Measurements from ENCODE around the gene TNPO1. TPM values are rescaled to one million over a fixed set of nuclear protein-coding genes. Genes with fewer than 3 reads are reported as not detected.

The TNPO1 gene
- total and polyA plus RNA-seq, 2 experiments from 2014 or later = 98.9 to 167 TPM

GRCh38 chr5:72854419-72854818 lies 38.0 kb downstream of the TNPO1 start:
- peaks cover 66% of the 10 kb centered on the region for H3K36me3 ChIP-seq (ENCODE audit: low read depth)
- peak; percentile 45 for DNase-seq
- 0 out of 2 replicates have a peak overlapping the region, but pooled peaks have one; percentile 1 for H3K27ac ChIP-seq
- in situ Hi-C loops (cut with MboI) = no loop called here
- H3F3A ChIP-seq (ENCODE audit: insufficient read depth) = peaks cover 10% of the 10 kb centered on the region; the same call in 1 of the 2 replicates
- no peak overlapping the region for H2AFZ ChIP-seq
- H3K4me1 ChIP-seq (ENCODE audit: insufficient read depth) = peaks cover 43% of the 10 kb centered on the region
- no peak overlapping the region for H3K9ac ChIP-seq
- H3K4me3 ChIP-seq = no peak overlapping the region
- H4K20me1 ChIP-seq (ENCODE audit: insufficient read depth) = peaks cover 15% of the 10 kb centered on the region; the same call in 1 of the 2 replicates
- TF ChIP-seq EZH2 (IDR thresholded peaks at IDR 0.05; ENCODE audit: insufficient read depth, poor library complexity, severe bottlenecking) = no peak
- no peak for TF ChIP-seq EZH2phosphoT487 (IDR thresholded peaks at IDR 0.05; ENCODE audit: insufficient read depth, low read depth)
- 57 to 61% methylated on average over 3 of the region's 3 CpGs for WGBS, 2 experiments (ENCODE audit: low coverage in 1 of 2, low lambda C conversion rate in 2 of 2, missing lambda C conversion rate in 2 of 2)
- H3K27me3 ChIP-seq (replicated peaks; ENCODE audit: insufficient read depth) = no peaks in the 10 kb centered on the region
- H3K4me2 ChIP-seq (ENCODE audit: unreplicated experiment) = no peak overlapping the region
- no peaks in the 10 kb centered on the region for H3K9me2 ChIP-seq (ENCODE audit: insufficient read depth)
- H3K79me2 ChIP-seq (ENCODE audit: insufficient read depth) = peaks cover 100% of the 10 kb centered on the region
- no peaks in the 10 kb centered on the region for H3K9me3 ChIP-seq (ENCODE audit: low read depth)

GRCh38 chr5:72855821-72856220 lies 39.4 kb downstream of the TNPO1 start:
- Histone ChIP-seq H3K4me1 (ENCODE audit: insufficient read depth) (peaks cover 42% of the 10 kb centered on the region), H3K36me3 (ENCODE audit: low read depth) (peaks cover 77% of the 10 kb centered on the region), H3K27me3 (replicated peaks; ENCODE audit: insufficient read depth) (no peaks in the 10 kb centered on the region), H2AFZ (no peak overlapping the region), H4K20me1 (ENCODE audit: insufficient read depth) (0 out of 2 replicates have a peak, but pooled peaks cover 8% of the 10 kb centered on the region), H3K9me2 (ENCODE audit: insufficient read depth) (no peaks in the 10 kb centered on the region), H3K4me2 (ENCODE audit: unreplicated experiment) (no peak overlapping the region), H3K4me3 (no peak overlapping the region), H3K79me2 (ENCODE audit: insufficient read depth) (peaks cover 100% of the 10 kb centered on the region), H3K9ac (no peak overlapping the region), H3K9me3 (ENCODE audit: low read depth) (no peaks in the 10 kb centered on the region), H3F3A (ENCODE audit: insufficient read depth) (peaks cover 20% of the 10 kb centered on the region), H3K27ac (peak overlapping the region; percentile 28; the same call in 1 of the 2 replicates)
- TF ChIP-seq EZH2 (IDR thresholded peaks at IDR 0.05; ENCODE audit: insufficient read depth, poor library complexity, severe bottlenecking) = no peak
- TF ChIP-seq EZH2phosphoT487 (IDR thresholded peaks at IDR 0.05; ENCODE audit: insufficient read depth, low read depth) = no peak
- DNase-seq = peak; percentile 39
- in situ Hi-C loops (cut with MboI) = no loop called here
- WGBS, 2 experiments (ENCODE audit: low coverage in 1 of 2, low lambda C conversion rate in 2 of 2, missing lambda C conversion rate in 2 of 2) = 85 to 87% methylated on average over 2 of the region's 2 CpGs

- peaks cover 20% of the 10 kb centered on the region for H3F3A ChIP-seq (ENCODE audit: insufficient read depth)
- no peak overlapping the region for H2AFZ ChIP-seq
- no peak overlapping the region for H3K4me3 ChIP-seq
- WGBS, 2 experiments (ENCODE audit: low coverage in 1 of 2, low lambda C conversion rate in 2 of 2, missing lambda C conversion rate in 2 of 2) = 97% methylated on average over 5 of the region's 5 CpGs
- no peaks in the 10 kb centered on the region for H3K9me3 ChIP-seq (ENCODE audit: low read depth)
- in situ Hi-C loops (cut with MboI) = no loop called here
- H3K9me2 ChIP-seq (ENCODE audit: insufficient read depth) = no peaks in the 10 kb centered on the region
- H4K20me1 ChIP-seq (ENCODE audit: insufficient read depth) = 0 out of 2 replicates have a peak, but pooled peaks cover 8% of the 10 kb centered on the region
- no peak overlapping the region for H3K9ac ChIP-seq
- no peaks in the 10 kb centered on the region for H3K27me3 ChIP-seq (replicated peaks; ENCODE audit: insufficient read depth)
- DNase-seq = no peak
- H3K36me3 ChIP-seq (ENCODE audit: low read depth) = peaks cover 80% of the 10 kb centered on the region
- peaks cover 100% of the 10 kb centered on the region for H3K79me2 ChIP-seq (ENCODE audit: insufficient read depth)
- TF ChIP-seq EZH2phosphoT487 (IDR thresholded peaks at IDR 0.05; ENCODE audit: insufficient read depth, low read depth) (no peak), EZH2 (IDR thresholded peaks at IDR 0.05; ENCODE audit: insufficient read depth, poor library complexity, severe bottlenecking) (no peak)
- peaks cover 27% of the 10 kb centered on the region for H3K4me1 ChIP-seq (ENCODE audit: insufficient read depth)
- H3K4me2 ChIP-seq (ENCODE audit: unreplicated experiment) = no peak overlapping the region
- H3K27ac ChIP-seq = no peak overlapping the region
Observed at GRCh38 chr5:72857396-72857795, 40.9 kb downstream of the TNPO1 start.

GRCh38 chr5:72859127-72859526 lies 42.7 kb downstream of the TNPO1 start:
- H3K36me3 ChIP-seq (ENCODE audit: low read depth) = peaks cover 83% of the 10 kb centered on the region
- H2AFZ ChIP-seq = no peak overlapping the region
- WGBS, 2 experiments (ENCODE audit: low coverage in 1 of 2, low lambda C conversion rate in 2 of 2, missing lambda C conversion rate in 2 of 2) = 100% methylated on average over 1 of the region's 1 CpG
- H3K9me2 ChIP-seq (ENCODE audit: insufficient read depth) = no peaks in the 10 kb centered on the region
- no peak overlapping the region for H3K9ac ChIP-seq
- peaks cover 14% of the 10 kb centered on the region for H3K4me1 ChIP-seq (ENCODE audit: insufficient read depth)
- DNase-seq = no peak
- peaks cover 99% of the 10 kb centered on the region for H3K79me2 ChIP-seq (ENCODE audit: insufficient read depth)
- TF ChIP-seq EZH2 (IDR thresholded peaks at IDR 0.05; ENCODE audit: insufficient read depth, poor library complexity, severe bottlenecking) (no peak), EZH2phosphoT487 (IDR thresholded peaks at IDR 0.05; ENCODE audit: insufficient read depth, low read depth) (no peak)
- H4K20me1 ChIP-seq (ENCODE audit: insufficient read depth) = no peaks in the 10 kb centered on the region
- no peak overlapping the region for H3K27ac ChIP-seq
- no peaks in the 10 kb centered on the region for H3K27me3 ChIP-seq (replicated peaks; ENCODE audit: insufficient read depth)
- H3F3A ChIP-seq (ENCODE audit: insufficient read depth) = peaks cover 13% of the 10 kb centered on the region
- no peak overlapping the region for H3K4me3 ChIP-seq
- no peak overlapping the region for H3K4me2 ChIP-seq (ENCODE audit: unreplicated experiment)
- in situ Hi-C loops (cut with MboI) = no loop called here
- H3K9me3 ChIP-seq (ENCODE audit: low read depth) = no peaks in the 10 kb centered on the region

All from GM23248 (cell line).